Stimulated activated effector memory CD8-positive, alpha-beta T cell treated with anti-CD3 and anti-CD28 coated beads, Interleukin-12 subunit alpha, Interleukin-12 subunit beta, amount 100 ng/mL, for 72 hours (primary cell): ENCODE data around the gene THRAP3.
"Not testable (repeated sequence)": the region's sequence is repeated elsewhere in the genome, so short reads cannot be mapped to it uniquely, and the experiment has no call there.

ENCODE experiments used
- ATAC-seq: fragments of 150-1000 bp; cut with Tn5 transposase; 2 replicates; pipeline ENCODE4 v1.10.0; 2021
- DNase-seq, 2 donors: peaks; one replicate each; pipeline ENCODE4 v3.0.0; 2021 to 2022; ENCODE audit warnings: low spot score in 2 of 2
- H3K27ac Mint-ChIP-seq: one replicate; pipeline ENCODE4 v1.8.0; 2022; ENCODE audit warnings: mild to moderate bottlenecking, mixed read lengths
- H3K36me3 Mint-ChIP-seq: one replicate; pipeline ENCODE4 v1.8.0; 2022; ENCODE audit warnings: mild to moderate bottlenecking, mixed read lengths
- H3K4me1 Mint-ChIP-seq: one replicate; pipeline ENCODE4 v1.8.0; 2022; ENCODE audit warnings: mixed read lengths
- H3K4me3 Mint-ChIP-seq: one replicate; pipeline ENCODE4 v1.8.0; 2022; ENCODE audit warnings: mild to moderate bottlenecking, mixed read lengths
- H3K9me3 Mint-ChIP-seq: one replicate; pipeline ENCODE4 v1.8.0; 2022; ENCODE audit warnings: mixed read lengths

THRAP3 gene, protein sequence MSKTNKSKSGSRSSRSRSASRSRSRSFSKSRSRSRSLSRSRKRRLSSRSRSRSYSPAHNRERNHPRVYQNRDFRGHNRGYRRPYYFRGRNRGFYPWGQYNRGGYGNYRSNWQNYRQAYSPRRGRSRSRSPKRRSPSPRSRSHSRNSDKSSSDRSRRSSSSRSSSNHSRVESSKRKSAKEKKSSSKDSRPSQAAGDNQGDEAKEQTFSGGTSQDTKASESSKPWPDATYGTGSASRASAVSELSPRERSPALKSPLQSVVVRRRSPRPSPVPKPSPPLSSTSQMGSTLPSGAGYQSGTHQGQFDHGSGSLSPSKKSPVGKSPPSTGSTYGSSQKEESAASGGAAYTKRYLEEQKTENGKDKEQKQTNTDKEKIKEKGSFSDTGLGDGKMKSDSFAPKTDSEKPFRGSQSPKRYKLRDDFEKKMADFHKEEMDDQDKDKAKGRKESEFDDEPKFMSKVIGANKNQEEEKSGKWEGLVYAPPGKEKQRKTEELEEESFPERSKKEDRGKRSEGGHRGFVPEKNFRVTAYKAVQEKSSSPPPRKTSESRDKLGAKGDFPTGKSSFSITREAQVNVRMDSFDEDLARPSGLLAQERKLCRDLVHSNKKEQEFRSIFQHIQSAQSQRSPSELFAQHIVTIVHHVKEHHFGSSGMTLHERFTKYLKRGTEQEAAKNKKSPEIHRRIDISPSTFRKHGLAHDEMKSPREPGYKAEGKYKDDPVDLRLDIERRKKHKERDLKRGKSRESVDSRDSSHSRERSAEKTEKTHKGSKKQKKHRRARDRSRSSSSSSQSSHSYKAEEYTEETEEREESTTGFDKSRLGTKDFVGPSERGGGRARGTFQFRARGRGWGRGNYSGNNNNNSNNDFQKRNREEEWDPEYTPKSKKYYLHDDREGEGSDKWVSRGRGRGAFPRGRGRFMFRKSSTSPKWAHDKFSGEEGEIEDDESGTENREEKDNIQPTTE

DNA sequence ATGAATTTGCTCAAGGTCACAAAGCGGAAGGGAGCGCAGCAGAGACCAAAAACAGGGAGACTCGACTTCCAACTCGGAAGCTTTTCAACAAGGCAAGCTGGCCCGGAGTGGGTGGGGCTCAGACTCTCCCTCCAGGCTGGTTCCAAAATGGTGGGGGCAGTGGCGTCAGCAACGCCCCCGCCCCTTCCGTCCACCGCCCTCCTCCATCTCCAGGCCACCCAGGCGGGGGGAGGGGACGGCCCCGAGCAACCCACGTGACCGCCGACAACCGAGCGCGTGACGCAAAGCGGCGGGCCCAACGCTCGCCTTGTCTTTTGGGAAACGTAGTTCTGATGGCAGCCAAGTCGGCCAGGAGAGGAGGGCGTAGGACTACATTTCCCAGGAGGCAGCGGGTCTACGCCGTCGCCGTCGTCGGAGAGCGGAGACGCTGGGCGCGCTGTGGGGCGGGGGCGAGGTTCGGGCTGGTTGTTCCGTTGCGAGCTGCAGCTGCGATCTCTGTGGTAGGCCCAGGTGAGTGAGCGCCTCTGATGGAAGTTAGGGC is at the start of gene THRAP3:
Gene THRAP3 (plus strand): TSS at position 448 of the 541 bp plus-strand sequence. CDS start 58,121 bp downstream, outside the sequence.
- ATAC-seq (peak; percentile 97), DNase-seq (peak; percentile 96 to 99)
- Mint-ChIP-seq H3K36me3 (peaks cover 54% of the 10 kb centered on the region), H3K9me3 (no peaks in the 10 kb centered on the region), H3K27ac (peak within 1 kb of the TSS; percentile 96), H3K4me3 (peak within 1 kb of the TSS; percentile 91), H3K4me1 (peaks cover 30% of the 10 kb centered on the region)

DNA sequence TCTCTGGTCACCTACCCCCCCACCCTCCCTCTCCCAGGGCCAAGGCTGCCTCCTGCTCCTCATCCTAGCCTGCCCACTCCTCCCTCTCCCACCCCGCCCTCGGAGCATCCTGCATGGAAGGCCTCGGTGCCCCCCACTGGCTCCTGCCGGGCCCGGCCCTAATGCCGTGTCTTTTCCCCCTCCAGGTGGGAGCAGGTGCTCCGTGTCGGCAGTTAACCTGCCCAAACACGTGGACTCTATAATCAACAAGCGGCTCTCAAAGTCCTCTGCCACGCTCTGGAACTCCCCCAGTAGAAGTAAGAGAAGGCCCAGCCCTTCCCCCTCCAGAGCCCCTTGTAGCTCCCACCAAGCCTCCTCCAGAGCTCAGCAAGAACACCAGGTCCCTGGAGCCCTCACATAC is 49.5 kb upstream of the THRAP3 start:
- H3K4me3 Mint-ChIP-seq: no peak overlapping the region
- peaks cover 8% of the 10 kb centered on the region for H3K4me1 Mint-ChIP-seq
- no peaks in the 10 kb centered on the region for H3K9me3 Mint-ChIP-seq
- H3K27ac Mint-ChIP-seq: peak overlapping the region; percentile 81
- DNase-seq (no peak), ATAC-seq (no peak)
- H3K36me3 Mint-ChIP-seq: peaks cover 95% of the 10 kb centered on the region

DNA sequence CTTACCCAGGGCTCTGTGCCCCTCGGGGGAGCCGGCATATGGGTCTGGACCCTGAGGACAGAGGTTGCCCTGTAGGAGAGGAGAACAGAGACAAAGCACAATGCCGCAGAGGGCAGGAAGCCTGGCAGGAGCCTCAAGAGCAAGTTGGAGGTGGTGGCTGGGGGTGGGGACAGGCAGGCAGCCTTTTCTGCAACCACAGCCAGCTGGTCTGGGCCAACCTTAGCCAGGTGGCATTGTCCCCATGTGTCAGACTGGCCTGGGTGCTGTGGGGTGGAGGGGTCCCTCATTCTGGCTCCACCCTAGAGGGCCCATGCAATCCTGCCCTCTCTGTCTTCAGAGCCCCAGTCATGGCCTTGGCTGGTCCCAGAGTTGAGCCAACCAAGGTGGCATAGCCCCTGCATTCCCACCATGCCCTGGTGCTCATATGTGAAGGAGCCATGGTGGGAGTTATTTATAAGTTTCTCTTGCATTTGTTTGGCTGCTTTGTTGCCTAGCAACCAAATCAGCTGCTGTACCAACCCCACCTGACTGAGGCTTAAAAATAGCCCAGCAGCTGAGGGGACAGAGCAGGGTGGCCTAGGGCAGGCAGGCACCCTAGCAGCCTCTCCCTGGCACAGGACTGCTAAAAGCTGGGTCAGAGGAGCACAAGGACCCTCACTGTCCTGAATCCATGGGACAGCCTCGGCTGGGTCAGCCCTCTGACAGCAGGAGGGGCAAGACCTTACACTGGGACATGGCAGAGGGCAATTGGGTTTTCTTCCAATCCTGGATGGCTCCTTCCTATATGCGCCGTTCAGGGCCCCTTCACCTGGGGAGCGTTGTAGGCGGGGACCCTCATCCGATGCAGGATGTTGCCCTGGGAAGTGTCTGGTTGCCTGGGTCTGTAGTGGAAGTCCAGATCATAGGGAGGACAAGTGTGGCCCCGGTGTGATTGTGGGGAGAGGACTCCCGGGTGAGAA is 48.8 kb upstream of the THRAP3 start:
- Mint-ChIP-seq H3K36me3 (peaks cover 97% of the 10 kb centered on the region), H3K27ac (peak overlapping the region; percentile 81), H3K9me3 (no peaks in the 10 kb centered on the region), H3K4me1 (peaks cover 3% of the 10 kb centered on the region), H3K4me3 (no peak overlapping the region)
- DNase-seq: no peak
- ATAC-seq: peak; percentile 17

DNA sequence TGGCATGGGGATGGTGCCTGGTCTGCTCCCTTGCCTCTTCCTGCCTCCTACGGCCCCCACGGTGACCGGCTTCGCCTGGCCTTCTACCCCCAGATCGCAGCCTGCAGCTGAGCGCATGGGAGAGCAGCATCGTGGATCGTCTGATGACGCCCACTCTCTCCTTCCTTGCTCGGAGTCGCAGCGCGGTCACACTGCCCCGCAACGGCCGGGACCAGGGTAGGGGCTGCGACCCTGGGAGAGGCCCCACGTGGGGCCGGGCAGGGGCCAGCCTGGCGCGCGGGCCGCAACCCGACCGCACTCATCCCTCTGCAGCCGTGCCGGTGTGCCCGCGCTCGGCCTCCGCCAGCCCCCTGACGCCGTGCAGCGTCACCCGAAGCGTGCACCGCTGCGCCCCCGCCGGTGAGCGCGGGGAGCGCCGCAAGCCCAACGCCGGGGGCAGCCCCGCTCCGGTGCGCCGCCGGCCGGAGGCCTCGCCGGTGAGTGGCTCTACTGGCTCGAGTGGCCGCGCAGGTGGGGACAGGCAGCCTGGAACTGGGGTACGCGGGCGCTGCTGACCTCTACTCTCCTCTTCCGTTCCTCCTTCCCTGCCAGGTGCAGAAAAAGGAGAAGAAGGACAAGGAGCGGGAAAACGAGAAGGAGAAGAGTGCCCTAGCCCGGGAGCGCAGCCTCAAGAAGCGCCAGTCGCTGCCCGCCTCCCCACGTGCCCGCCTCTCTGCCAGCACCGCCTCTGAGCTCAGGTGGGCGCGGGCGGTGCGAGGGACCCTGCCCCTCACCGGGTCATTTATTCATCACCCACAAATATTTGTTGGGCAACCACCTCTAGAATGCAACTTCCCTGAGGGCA is 47.9 kb upstream of the THRAP3 start:
- Mint-ChIP-seq H3K4me1 (no peaks in the 10 kb centered on the region), H3K36me3 (peaks cover 97% of the 10 kb centered on the region), H3K9me3 (no peaks in the 10 kb centered on the region), H3K27ac (peak overlapping the region; percentile 81), H3K4me3 (no peak overlapping the region)
- ATAC-seq: no peak
- no peak for DNase-seq

DNA sequence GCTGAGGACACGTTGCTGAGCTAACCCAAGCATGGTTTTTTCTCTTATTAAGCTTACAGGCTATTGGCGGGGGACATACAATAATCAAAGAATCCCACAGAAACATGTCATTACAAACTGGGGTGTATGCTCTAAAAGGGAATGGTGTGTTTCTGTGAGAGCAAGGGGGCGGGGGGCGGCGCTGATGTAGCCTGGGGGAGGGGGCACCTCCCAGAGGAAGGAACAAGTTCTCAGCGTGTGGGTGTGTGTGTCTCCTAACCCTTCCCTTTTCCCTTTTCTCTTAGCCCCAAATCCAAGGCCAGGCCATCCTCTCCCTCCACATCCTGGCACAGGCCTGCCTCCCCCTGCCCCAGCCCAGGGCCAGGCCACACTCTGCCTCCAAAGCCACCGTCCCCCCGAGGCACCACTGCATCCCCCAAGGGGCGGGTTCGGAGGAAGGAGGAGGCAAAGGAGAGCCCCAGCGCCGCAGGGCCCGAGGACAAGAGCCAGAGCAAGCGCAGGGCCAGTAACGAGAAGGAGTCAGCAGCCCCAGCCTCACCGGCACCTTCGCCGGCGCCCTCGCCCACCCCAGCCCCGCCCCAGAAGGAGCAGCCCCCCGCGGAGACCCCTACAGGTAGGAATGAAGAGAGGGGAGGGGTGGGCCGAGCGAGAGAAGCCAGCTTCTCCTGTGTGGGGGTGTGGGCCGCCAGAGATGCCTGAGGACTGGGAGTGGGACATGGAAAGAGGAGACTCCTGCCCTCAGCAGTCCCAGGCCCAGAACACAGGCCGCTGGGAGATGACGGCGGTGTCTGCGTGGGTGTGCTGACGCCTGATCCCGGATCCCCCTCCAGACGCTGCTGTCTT is 46.4 kb upstream of the THRAP3 start:
- ATAC-seq: no peak
- H3K27ac Mint-ChIP-seq: peak overlapping the region; percentile 85
- H3K4me1 Mint-ChIP-seq: no peaks in the 10 kb centered on the region
- DNase-seq: no peak
- peaks cover 95% of the 10 kb centered on the region for H3K36me3 Mint-ChIP-seq
- H3K9me3 Mint-ChIP-seq: no peaks in the 10 kb centered on the region
- H3K4me3 Mint-ChIP-seq: no peak overlapping the region

DNA sequence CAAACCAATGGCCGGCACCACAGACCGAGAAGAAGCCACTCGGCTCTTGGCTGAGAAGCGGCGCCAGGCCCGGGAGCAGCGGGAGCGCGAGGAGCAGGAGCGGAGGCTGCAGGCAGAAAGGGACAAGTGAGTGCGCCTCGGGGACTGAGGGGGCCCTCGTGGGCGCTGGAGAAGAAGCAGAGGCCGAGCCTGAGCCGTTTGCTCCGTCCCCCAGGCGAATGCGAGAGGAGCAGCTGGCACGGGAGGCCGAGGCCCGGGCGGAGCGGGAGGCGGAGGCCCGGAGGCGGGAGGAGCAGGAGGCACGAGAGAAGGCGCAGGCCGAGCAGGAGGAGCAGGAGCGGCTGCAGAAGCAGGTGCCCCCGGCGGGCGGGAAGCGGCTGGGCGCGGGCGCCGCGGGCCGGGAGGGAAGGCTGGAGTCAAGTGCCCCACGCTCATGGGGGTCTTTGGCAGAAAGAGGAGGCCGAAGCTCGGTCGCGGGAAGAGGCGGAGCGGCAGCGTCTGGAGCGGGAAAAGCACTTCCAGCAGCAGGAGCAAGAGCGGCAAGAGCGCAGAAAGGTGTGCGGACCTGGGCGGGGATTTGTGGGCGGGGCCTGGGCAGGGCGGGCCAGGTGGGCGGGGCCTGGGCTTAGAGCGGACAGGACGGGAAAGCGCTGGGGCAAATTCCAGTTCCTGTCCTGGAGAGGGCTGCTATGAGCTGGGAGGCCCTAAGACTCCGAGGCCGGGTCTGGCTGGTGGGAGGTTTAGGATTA is 45.6 kb upstream of the THRAP3 start:
- Mint-ChIP-seq H3K36me3 (peaks cover 86% of the 10 kb centered on the region), H3K4me3 (no peak overlapping the region), H3K4me1 (no peaks in the 10 kb centered on the region), H3K9me3 (no peaks in the 10 kb centered on the region), H3K27ac (peak overlapping the region; percentile 85)
- DNase-seq (no peak), ATAC-seq (no peak)

DNA sequence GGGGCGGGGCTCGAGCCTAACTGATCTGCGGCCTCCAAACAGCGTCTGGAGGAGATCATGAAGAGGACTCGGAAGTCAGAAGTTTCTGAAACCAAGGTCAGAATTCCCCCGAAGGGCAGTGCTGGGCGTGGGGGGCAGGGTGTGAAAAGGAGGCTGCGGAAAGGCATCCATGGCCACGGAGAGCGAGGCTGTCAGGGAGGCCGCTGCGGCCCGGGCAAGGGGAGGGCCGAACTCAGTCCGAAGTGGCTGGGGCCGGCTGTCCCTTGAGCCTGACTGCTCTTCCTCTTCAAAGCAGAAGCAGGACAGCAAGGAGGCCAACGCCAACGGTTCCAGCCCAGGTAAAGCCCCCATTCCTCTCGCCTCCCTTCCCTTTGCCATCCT is 45.0 kb upstream of the THRAP3 start:
- ATAC-seq (no peak), DNase-seq (no peak)
- peak overlapping the region; percentile 85 for H3K27ac Mint-ChIP-seq
- no peaks in the 10 kb centered on the region for H3K9me3 Mint-ChIP-seq
- peaks cover 81% of the 10 kb centered on the region for H3K36me3 Mint-ChIP-seq
- H3K4me3 Mint-ChIP-seq: no peak overlapping the region
- no peaks in the 10 kb centered on the region for H3K4me1 Mint-ChIP-seq

DNA sequence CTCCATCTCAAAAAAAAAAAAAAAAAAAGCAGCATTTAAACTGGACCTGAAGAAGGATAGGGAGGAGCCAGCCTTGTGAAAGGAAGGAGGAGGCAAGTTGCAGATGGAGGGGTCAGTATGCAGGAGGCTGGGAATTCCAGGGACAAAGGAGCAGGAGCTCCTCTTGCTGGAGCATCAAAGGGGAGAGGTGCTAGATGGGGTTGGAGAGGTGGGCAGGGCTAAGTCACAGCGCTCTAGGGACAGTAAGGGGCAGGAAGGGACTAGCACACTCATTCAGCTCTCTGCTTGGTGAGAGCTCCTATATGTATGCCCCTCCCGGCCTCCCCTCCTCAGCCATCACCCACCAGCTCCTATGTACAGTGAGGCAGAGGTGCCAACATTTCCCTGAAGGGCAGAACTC is 41.5 kb upstream of the THRAP3 start:
- H3K9me3 Mint-ChIP-seq: no peaks in the 10 kb centered on the region
- peaks cover under 1% of the 10 kb centered on the region for H3K4me1 Mint-ChIP-seq
- H3K36me3 Mint-ChIP-seq: peaks cover 49% of the 10 kb centered on the region
- DNase-seq: no peak
- peak overlapping the region; percentile 46 for H3K27ac Mint-ChIP-seq
- no peak for ATAC-seq
- no peak overlapping the region for H3K4me3 Mint-ChIP-seq

DNA sequence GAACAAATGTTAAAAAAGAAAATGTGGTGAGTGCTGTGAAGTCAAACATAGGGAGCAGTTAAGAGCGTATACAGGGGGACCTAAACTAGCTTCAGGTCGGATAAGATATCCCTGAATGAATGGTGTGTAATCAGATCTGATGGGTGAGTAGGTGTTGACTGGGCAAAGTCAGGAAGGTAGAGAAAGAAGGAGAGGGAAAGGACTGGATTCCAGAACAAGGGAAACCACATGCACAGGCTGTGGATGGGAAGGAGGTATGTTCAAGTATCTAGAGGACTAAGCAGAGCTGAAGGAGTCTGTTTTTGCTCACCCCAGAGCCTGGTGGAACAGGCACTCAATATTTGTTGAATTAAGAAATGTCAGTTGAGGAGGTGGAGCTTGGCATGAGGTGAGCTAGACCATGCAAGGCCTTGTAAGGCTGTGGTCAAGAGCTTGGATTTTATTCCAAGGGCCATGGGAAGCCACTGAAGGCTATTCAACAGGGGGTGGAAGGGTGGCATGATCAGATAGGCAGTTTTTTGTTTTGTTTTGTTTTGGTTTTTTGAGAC is 40.9 kb upstream of the THRAP3 start:
- no peak overlapping the region for H3K4me3 Mint-ChIP-seq
- ATAC-seq: no peak

DNA sequence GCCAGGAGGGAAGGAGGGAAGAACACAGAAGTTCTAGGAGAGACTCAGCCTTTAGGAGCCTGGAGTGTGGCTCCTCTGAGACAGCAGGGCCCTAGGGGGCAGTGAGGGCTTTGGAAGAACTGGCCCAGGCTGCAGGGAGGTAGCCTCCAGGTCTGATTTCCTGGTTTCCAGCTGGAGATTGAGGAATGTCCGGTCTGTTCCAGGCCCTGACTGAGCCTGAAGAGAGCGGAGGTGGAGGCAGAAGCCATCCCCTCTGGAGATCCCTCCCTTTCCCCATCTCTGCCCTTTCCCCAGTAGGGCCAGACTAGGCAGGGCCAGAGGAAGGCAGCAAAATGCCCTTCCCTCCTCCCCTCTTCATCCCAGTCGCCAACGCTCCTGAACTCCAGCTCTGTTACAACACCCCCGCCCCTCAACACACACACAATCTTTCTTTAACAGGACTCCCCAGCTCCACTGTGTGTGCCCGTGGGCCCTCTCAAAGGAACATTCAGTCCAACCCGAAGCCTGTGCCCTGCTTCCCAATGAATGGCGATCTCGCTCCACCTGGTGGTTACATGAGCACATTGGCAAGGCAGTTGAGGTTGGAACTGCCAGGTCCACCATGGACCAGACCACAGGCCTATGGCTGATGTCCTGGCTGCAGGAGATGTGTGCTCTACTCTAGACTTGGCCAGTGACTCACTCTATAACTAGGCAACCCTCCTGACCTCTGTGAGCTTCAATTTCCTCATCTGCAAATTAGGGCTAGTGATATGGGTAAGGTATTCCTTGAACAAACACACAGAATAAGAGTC is 36.2 kb upstream of the THRAP3 start:
- H3K27ac Mint-ChIP-seq: peak overlapping the region; percentile 90
- peaks cover 7% of the 10 kb centered on the region for H3K4me1 Mint-ChIP-seq
- ATAC-seq (peak; percentile 98), DNase-seq (peak; percentile 50 to 84)
- no peaks in the 10 kb centered on the region for H3K9me3 Mint-ChIP-seq
- no peaks in the 10 kb centered on the region for H3K36me3 Mint-ChIP-seq
- H3K4me3 Mint-ChIP-seq: no peak overlapping the region

More for the DNA sequence above, 40.9 kb upstream of the THRAP3 start:
- Mint-ChIP-seq H3K9me3 (no peaks in the 10 kb centered on the region), H3K27ac (peak overlapping the region; percentile 46), H3K36me3 (peaks cover 42% of the 10 kb centered on the region), H3K4me1 (peaks cover 7% of the 10 kb centered on the region)
- no peak for DNase-seq

DNA sequence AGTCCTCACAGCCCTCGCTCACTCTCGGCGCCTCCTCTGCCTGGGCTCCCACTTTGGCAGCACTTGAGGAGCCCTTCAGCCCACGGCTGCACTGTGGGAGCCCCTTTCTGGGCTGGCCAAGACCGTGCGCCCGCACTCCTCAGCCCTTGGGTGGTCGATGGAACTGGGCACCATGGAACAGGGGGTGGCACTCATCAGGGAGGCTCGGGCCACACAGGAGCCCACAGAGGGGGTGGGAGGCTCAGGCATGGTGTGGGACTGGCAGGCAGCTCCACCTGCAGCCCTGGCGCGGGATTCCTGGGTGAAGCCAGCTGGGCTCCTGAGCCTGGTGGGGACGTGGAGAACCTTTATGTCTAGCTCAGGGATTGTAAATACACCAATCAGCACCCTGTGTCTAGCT is 27.4 kb upstream of the THRAP3 start:
- H3K27ac Mint-ChIP-seq, H3K36me3 Mint-ChIP-seq, H3K4me3 Mint-ChIP-seq, H3K4me1 Mint-ChIP-seq, H3K9me3 Mint-ChIP-seq, ATAC-seq, DNase-seq: not testable (repeated sequence)

DNA sequence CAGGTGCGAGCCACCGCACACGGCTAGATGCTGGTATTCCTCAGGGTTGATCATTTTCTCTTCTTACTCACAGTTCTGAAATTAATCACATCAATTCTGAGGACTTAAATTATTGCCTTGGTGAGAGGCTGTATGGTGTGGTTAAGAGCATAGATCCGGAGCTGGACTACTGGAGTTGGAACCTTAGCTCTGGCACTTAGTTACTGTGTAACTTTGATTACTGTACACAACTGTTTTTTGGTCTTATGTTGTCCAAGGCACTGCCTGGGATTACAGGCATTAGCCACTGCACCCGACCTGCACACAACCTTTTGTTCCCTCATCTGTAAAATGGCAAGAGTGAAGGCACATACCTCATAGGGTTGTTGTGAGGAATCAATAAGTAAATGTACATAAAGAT is 25.6 kb upstream of the THRAP3 start:
- Mint-ChIP-seq H3K27ac (no peak overlapping the region), H3K9me3 (no peaks in the 10 kb centered on the region), H3K4me1 (no peaks in the 10 kb centered on the region), H3K36me3 (no peaks in the 10 kb centered on the region), H3K4me3 (no peak overlapping the region)
- no peak for DNase-seq
- no peak for ATAC-seq
